ENCODE data around the gene MAP1LC3A. TPM values are rescaled to one million over a fixed set of nuclear protein-coding genes. Genes with fewer than 3 reads are reported as not detected.

MAP1LC3A gene
- total and polyA plus RNA-seq, 2 donors (not counting 3 experiments of a cell fraction or from before 2014, with no cell fraction given): 32.1 to 39.8 TPM

- CTCF ChIA-PET: interaction anchor here (0.6 to 1.6 kb wide), 6 partner anchors 9 to 341 kb away, joined by 3 to 4 read pairs (median 3); no protein-coding TSS in a partner anchor
- H3K27ac ChIP-seq (ENCODE audit: insufficient read depth, low read depth, low read length): no peak overlapping the region
- POLR2A ChIA-PET: no interaction called here
Observed at GRCh38 chr20:34531608-34532265, 26.8 kb upstream of the MAP1LC3A start.

More at GRCh38 chr20:34531608-34532265, 26.8 kb upstream of the MAP1LC3A start:
- TF ChIP-seq JUN (IDR thresholded peaks at IDR 0.05; ENCODE audit: borderline replicate concordance, insufficient read depth, insufficient read length, low read depth) (no peak), FOS (IDR thresholded peaks at IDR 0.05; ENCODE audit: borderline replicate concordance, insufficient read depth, low read length) (no peak), POLR2AphosphoS5 (IDR thresholded peaks at IDR 0.05; ENCODE audit: insufficient read depth, low read depth, low read length) (no peak), MAX (IDR thresholded peaks at IDR 0.05; ENCODE audit: insufficient read depth, insufficient read length) (no peak), GATA2 (IDR thresholded peaks at IDR 0.05; ENCODE audit: insufficient read depth, insufficient read length, low read depth, low read length) (no peak), EZH2 (IDR thresholded peaks at IDR 0.05; ENCODE audit: borderline replicate concordance, low read depth, low read length, severe bottlenecking) (no peak), CTCF (IDR thresholded peaks at IDR 0.05; ENCODE audit: extremely low read depth in 1 of 2, insufficient read depth in 1 of 2, low read depth in 1 of 2, low read length in 2 of 2) (no peak), POLR2A (IDR thresholded peaks at IDR 0.05; ENCODE audit: low read depth, low read length) (no peak), MYC (IDR thresholded peaks at IDR 0.05; ENCODE audit: low read depth, low read length) (no peak)
- Histone ChIP-seq H4K20me1 (replicated peaks; ENCODE audit: control insufficient read depth, extremely low read depth, insufficient read depth, low read length) (no peaks in the 10 kb centered on the region), H2AFZ (ENCODE audit: low read depth, low read length) (no peak overlapping the region), H3K9ac (replicated peaks; ENCODE audit: extremely low read depth, insufficient read depth, low read length) (no peak overlapping the region), H3K4me1 (ENCODE audit: control insufficient read depth, extremely low read depth, insufficient read depth, low read length) (peaks cover 2% of the 10 kb centered on the region), H3K4me2 (ENCODE audit: insufficient read depth, low read length) (no peak overlapping the region), H3K27me3 (ENCODE audit: control insufficient read depth in 2 of 2, insufficient read depth in 2 of 2, low read length in 2 of 2) (no peaks in the 10 kb centered on the region), H3K9me1 (replicated peaks; ENCODE audit: control insufficient read depth, extremely low read depth, insufficient read depth, low read length) (no peaks in the 10 kb centered on the region), H3K9me3 (replicated peaks; ENCODE audit: control insufficient read depth, insufficient read depth, low read length) (no peaks in the 10 kb centered on the region), H3K79me2 (ENCODE audit: control insufficient read depth, insufficient read depth, low read length) (peaks cover 6% of the 10 kb centered on the region), H3K36me3 (ENCODE audit: control insufficient read depth in 2 of 2, extremely low read depth in 1 of 2, insufficient read depth in 2 of 2, low read length in 2 of 2) (peaks cover 13 to 59% of the 10 kb centered on the region in 2 experiments), H3K4me3 (replicated peaks in 1 of 3; ENCODE audit: insufficient read depth in 1 of 3, low read depth in 1 of 3, low read length in 3 of 3) (no peak overlapping the region)
- dilution Hi-C loops (cut with MboI; ENCODE audit: extremely low pct_ligation_motif_present, low sequenced_read_pairs) (no loop called here), intact Hi-C loops (cut with micrococcal nuclease) (no loop called here)
- BruUV-seq (replicated peaks): no TSS peak
- FAIRE-seq: no peak
- no peak for DNase-seq (ENCODE audit: low read depth, low spot score)

Data from endothelial cell of umbilical vein (primary cell).